Measurements from ENCODE around the gene NDUFA13. TPM values are rescaled to one million over a fixed set of nuclear protein-coding genes. Genes with fewer than 3 reads are reported as not detected.
A peak's percentile ranks its signal among the peaks of the same experiment; 100 is the strongest.

The NDUFA13 gene
- total and polyA plus RNA-seq, 2 experiments from 2014 or later: 80.4 to 615 TPM

DNA sequence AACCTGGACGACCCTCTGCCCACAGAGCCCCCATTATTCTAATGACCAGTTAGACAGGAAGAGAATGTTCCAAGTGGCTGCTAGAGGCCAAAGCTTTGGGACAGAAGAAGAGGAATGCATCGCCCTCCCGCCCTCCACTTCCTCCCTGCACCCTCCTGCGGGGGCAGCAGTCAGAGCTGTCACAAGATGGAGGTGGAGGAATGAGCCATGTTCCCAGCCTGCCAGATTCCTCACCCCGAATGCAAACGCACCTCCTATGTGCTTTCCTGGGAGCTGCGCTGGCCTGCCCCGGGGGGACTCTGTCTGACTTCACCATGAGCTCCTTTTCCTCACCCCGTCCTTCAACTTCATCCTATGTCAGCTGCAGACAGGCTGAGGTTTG lies 14.4 kb downstream of the NDUFA13 start:
- no peak for TF ChIP-seq EZH2 (IDR thresholded peaks at IDR 0.05; ENCODE audit: borderline replicate concordance)
- TF ChIP-seq, protein P1, sequence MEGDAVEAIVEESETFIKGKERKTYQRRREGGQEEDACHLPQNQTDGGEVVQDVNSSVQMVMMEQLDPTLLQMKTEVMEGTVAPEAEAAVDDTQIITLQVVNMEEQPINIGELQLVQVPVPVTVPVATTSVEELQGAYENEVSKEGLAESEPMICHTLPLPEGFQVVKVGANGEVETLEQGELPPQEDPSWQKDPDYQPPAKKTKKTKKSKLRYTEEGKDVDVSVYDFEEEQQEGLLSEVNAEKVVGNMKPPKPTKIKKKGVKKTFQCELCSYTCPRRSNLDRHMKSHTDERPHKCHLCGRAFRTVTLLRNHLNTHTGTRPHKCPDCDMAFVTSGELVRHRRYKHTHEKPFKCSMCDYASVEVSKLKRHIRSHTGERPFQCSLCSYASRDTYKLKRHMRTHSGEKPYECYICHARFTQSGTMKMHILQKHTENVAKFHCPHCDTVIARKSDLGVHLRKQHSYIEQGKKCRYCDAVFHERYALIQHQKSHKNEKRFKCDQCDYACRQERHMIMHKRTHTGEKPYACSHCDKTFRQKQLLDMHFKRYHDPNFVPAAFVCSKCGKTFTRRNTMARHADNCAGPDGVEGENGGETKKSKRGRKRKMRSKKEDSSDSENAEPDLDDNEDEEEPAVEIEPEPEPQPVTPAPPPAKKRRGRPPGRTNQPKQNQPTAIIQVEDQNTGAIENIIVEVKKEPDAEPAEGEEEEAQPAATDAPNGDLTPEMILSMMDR (IDR thresholded peaks at IDR 0.05; ENCODE audit: poor library complexity): no peak
- peaks cover 3% of the 10 kb centered on the region for H4K20me1 ChIP-seq (ENCODE audit: insufficient read depth, poor library complexity, severe bottlenecking)

DNA sequence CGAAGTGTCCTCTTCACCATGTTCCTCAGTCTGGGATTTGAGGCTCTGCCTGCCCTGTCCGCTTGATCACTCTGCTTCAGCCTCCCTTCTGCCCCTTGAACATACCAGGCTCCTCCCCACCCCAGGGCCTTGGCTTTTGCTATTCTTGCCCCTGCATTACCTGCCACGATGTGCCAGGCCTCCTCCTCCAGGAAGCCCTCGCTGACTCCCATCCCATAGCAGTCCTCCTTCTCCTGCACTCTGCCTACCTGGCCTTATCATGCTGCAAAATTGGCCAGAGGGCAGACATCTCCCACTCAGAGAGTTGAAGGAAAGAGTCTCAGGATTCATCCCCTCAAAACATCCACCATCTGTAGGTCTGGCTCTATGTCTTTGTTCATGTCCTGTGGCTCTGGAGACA lies 14.9 kb downstream of the NDUFA13 start:
- TF ChIP-seq, protein P1 (IDR thresholded peaks at IDR 0.05; ENCODE audit: poor library complexity): no peak
- no peak for TF ChIP-seq EZH2phosphoT487 (IDR thresholded peaks at IDR 0.05; ENCODE audit: low read depth, severe bottlenecking, unreplicated experiment)
- H4K20me1 ChIP-seq (ENCODE audit: insufficient read depth, poor library complexity, severe bottlenecking): peaks cover 3% of the 10 kb centered on the region
- H3K4me3 ChIP-seq: no peak overlapping the region
- no peaks in the 10 kb centered on the region for H3K9me2 ChIP-seq (replicated peaks; ENCODE audit: insufficient read depth)
- no peaks in the 10 kb centered on the region for H3K9me3 ChIP-seq (ENCODE audit: low read depth)
- 84% methylated on average over 4 of the region's 4 CpGs for WGBS (ENCODE audit: low lambda C conversion rate, missing lambda C conversion rate)
- no peak overlapping the region for H3K4me2 ChIP-seq
- DNase-seq (ENCODE audit: low spot score): no peak
- no peaks in the 10 kb centered on the region for H3K79me2 ChIP-seq
- peaks cover 9% of the 10 kb centered on the region for H3K4me1 ChIP-seq (ENCODE audit: insufficient read depth)
- H3K36me3 ChIP-seq (replicated peaks; ENCODE audit: insufficient read depth, low read depth): no peaks in the 10 kb centered on the region
- no peaks in the 10 kb centered on the region for H3K27me3 ChIP-seq
- no peak overlapping the region for H2AFZ ChIP-seq
- H3K27ac ChIP-seq: no peak overlapping the region

More for the DNA sequence above, 14.4 kb downstream of the NDUFA13 start:
- H3K9me3 ChIP-seq (ENCODE audit: low read depth): no peaks in the 10 kb centered on the region
- no peak overlapping the region for H2AFZ ChIP-seq
- DNase-seq (ENCODE audit: low spot score): no peak
- H3K79me2 ChIP-seq: no peaks in the 10 kb centered on the region
- no peaks in the 10 kb centered on the region for H3K27me3 ChIP-seq
- H3K27ac ChIP-seq: no peak overlapping the region
- no peak overlapping the region for H3K4me3 ChIP-seq
- no peaks in the 10 kb centered on the region for H3K36me3 ChIP-seq (replicated peaks; ENCODE audit: insufficient read depth, low read depth)
- H3K4me2 ChIP-seq: no peak overlapping the region
- 77% methylated on average over 8 of the region's 9 CpGs for WGBS (ENCODE audit: low lambda C conversion rate, missing lambda C conversion rate)
- H3K4me1 ChIP-seq (ENCODE audit: insufficient read depth): peaks cover 9% of the 10 kb centered on the region
- no peaks in the 10 kb centered on the region for H3K9me2 ChIP-seq (replicated peaks; ENCODE audit: insufficient read depth)

- H3K4me3 ChIP-seq: no peak overlapping the region
- peak; percentile 88 for DNase-seq (ENCODE audit: low spot score)
- H4K20me1 ChIP-seq (ENCODE audit: insufficient read depth, poor library complexity, severe bottlenecking): no peaks in the 10 kb centered on the region
- 30% methylated on average over 45 of the region's 48 CpGs for WGBS (ENCODE audit: low lambda C conversion rate, missing lambda C conversion rate)
- TF ChIP-seq EZH2 (IDR thresholded peaks at IDR 0.05; ENCODE audit: borderline replicate concordance) (no peak), EZH2phosphoT487 (IDR thresholded peaks at IDR 0.05; ENCODE audit: low read depth, severe bottlenecking, unreplicated experiment) (no peak)
- TF ChIP-seq, protein P1 (IDR thresholded peaks at IDR 0.05; ENCODE audit: poor library complexity): peak; percentile 99
- no peak overlapping the region for H3K27ac ChIP-seq
- no peaks in the 10 kb centered on the region for H3K9me2 ChIP-seq (replicated peaks; ENCODE audit: insufficient read depth)
- H3K4me1 ChIP-seq (ENCODE audit: insufficient read depth): peaks cover 9% of the 10 kb centered on the region
- no peaks in the 10 kb centered on the region for H3K36me3 ChIP-seq (replicated peaks; ENCODE audit: insufficient read depth, low read depth)
- H3K79me2 ChIP-seq: no peaks in the 10 kb centered on the region
- H3K9me3 ChIP-seq (ENCODE audit: low read depth): no peaks in the 10 kb centered on the region
- peak overlapping the region; percentile 9 for H3K4me2 ChIP-seq
- H3K27me3 ChIP-seq: no peaks in the 10 kb centered on the region
- H2AFZ ChIP-seq: no peak overlapping the region
These were observed 16.2 kb downstream of the NDUFA13 start for GRCh38 chr19:19531951-19532805.

Measured in hepatocyte (in vitro differentiated cells).